Activated CD4-positive, alpha-beta T cell treated with anti-CD3 and anti-CD28 coated beads, Interleukin-10, Interleukin-2, amounts not matched to agents 100 ng/mL and 50 ng/mL, durations not matched to agents 16 hours and 8 hours (primary cell): Measurements from ENCODE around the gene TTC28.

Source experiments
- DNase-seq: peaks from one replicate; pipeline ENCODE4 v3.0.0-alpha.2; 2020

The TTC28 gene

GRCh38 chr22:28031383-28031922 lies 648.2 kb downstream of the TTC28 start:
- DNase-seq = no peak

GRCh38 chr22:28030473-28030872 lies 649.2 kb downstream of the TTC28 start:
- no peak for DNase-seq

DNA sequence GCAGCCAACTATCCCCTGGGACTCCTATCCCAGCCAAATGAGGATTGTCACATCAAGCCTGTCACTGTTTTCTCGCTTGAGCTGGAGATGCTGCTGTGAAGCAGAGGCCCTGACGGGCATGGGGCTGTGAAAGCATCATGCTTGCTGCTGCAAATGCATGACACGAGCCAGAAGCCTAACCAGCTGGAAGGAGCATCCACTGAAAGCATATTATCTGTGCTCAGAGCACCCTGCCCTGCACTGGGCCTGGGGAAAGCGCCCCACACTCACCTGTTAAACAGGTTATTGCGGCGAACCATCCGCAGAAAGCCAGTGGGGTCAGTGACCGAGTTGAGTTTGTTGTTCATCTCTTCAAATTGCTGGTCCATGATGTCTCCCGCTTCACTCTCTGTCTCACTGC lies 649.7 kb downstream of the TTC28 start:
- DNase-seq = no peak

DNA sequence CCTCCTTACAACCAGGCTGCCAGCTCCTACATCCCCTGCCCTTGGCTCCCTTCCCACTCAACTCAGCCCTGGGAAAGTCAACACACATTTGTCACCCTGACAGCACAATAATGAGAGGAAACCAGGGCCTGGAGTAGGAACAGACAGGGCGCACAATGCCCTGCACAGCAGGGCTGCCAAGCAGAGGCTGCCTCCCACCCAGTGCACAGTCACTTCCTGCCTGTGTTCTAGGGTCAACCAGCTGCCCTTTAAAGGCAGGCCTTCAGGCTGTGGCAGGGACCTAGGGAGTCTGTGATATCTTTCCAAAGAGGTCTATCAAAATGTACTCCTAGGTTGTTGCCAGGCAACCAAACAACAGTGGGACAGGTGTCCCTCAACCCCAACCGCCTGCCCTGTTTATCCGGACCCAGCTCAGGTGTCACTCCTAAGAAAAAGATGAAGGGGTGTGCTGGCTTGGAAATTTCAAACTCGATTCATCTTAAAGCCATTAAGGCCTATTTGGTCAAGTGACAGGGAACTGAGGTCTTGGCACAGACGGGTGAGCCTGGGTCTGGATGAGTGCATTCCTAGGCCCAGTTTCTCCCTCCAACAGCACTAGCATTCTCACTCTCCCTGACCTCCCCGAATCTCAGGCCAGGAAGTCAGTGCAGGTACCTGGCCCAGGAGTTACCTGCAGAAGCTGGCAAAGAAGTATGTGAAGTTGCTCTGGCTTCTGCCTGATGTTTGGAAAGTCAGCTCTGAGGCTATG lies 650.3 kb downstream of the TTC28 start:
- no peak for DNase-seq

DNA sequence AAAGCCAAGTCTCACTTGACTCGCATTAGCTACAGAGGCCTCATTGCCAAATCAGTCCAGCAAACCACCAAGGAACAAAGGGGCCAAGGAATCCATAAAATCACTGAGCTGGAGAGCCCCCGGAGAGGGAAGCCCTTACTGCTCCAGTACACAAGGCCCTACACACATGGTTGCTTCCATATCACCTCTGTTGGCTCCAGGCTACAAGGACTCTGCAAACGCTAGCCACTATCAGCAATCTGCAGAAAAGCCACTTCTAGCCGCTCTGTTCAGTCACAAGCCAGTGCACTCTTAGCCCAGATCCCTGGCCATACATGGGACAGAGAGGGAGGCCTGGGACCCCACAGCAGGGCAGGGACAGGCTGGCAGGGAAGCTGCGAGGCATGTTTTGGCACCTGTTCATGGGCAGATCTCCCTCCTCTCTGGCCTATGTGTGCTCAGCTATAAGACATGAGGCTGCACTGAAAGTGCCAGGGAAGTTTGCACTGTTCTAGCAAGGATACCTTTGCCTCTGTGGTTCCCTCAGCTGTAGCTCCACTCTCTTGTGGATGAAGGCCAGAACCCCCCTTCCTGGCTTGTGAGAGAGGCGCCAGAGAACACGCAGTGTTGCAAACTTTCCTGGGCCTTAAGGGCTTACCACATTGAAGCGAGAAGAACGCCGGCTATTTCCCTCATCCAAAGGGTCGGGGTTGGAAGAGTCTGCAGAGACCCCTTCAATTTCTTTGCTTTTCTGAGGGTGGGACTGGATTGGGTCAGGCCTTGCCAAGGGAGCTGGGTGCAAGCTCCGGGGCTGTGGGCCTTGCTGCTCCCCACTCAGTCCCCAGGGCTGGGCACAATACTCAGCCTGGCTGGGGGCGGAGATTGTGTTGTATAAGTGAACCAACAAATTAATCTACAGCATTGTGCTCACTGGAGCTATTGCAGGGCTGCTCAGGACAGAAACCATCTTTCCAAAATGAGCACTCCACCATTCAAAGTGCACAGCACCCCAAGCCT lies 651.9 kb downstream of the TTC28 start:
- no peak for DNase-seq

- no peak for DNase-seq
Measured at GRCh38 chr22:28025866-28026575, 653.6 kb downstream of the TTC28 start.

- no peak for DNase-seq
Measured at GRCh38 chr22:28025333-28025732, 654.3 kb downstream of the TTC28 start.

DNA sequence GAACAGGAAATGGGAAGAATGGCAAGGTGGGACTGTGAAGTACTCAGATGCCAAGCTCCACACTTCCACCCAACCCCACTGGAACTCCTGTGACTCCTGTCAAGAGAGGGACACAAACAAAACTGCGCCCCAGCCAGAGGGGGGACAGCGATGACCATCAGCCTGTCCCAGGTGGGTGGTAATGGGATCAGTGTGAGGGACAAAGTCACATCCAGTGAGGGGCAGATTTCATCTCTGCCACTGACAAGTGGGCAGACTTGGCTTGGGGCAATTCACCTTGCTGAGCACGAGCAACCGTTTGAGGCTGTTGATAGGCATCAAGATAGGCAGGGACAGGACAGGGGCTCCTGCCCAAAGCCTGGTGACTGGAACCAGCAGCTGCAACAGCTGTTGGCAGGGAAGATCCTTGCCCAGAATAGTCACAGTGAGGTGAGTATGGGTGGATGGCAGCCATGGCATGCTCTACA lies 655.2 kb downstream of the TTC28 start:
- DNase-seq = no peak

- no peak for DNase-seq
Measured at GRCh38 chr22:28023774-28024173, 655.9 kb downstream of the TTC28 start.

GRCh38 chr22:28023036-28023435 lies 656.6 kb downstream of the TTC28 start:
- DNase-seq = no peak

- no peak for DNase-seq
Measured at GRCh38 chr22:28021998-28022660, 657.5 kb downstream of the TTC28 start.

DNA sequence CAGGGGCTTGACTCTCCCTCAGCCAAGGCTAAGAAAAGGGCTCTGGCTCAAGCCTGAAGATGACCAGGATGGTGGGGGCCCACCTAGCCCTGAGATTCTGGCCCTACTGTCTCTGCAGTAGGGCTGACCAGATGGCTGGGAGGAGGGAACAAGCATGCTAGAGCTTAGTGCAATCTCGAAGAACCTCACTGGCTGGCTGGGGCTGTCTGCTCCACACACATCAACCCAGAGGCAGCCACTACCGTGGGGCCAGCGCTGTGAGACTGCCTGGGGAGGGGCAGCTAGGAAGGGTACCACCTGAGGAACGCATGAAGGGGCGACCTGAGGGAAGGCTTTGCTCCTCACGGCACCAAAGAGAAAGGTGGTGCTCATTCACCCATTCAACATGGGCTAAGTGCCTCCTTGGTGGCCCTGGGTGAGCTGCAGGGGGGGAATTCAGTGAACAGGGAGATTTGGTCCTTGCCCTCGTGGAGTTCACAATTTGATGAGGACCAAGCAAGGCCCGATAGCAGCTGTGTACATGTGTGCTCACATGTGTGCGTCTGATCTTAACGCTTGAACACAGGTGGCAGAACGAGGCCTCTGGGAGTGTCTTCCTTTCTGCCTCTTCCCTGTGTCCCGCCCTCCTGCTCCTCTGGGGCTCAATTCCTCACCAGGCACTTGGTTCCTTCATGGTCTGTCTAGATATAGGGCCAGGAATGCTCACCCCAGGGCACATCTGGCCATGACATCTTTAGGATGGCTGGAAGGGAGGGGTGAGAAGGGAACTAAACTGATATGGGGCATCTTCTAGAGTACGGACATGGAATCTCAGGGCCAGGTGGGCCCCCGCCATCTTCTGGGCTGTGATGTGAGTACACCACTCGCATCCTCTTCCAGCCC lies 658.3 kb downstream of the TTC28 start:
- DNase-seq = no peak

DNA sequence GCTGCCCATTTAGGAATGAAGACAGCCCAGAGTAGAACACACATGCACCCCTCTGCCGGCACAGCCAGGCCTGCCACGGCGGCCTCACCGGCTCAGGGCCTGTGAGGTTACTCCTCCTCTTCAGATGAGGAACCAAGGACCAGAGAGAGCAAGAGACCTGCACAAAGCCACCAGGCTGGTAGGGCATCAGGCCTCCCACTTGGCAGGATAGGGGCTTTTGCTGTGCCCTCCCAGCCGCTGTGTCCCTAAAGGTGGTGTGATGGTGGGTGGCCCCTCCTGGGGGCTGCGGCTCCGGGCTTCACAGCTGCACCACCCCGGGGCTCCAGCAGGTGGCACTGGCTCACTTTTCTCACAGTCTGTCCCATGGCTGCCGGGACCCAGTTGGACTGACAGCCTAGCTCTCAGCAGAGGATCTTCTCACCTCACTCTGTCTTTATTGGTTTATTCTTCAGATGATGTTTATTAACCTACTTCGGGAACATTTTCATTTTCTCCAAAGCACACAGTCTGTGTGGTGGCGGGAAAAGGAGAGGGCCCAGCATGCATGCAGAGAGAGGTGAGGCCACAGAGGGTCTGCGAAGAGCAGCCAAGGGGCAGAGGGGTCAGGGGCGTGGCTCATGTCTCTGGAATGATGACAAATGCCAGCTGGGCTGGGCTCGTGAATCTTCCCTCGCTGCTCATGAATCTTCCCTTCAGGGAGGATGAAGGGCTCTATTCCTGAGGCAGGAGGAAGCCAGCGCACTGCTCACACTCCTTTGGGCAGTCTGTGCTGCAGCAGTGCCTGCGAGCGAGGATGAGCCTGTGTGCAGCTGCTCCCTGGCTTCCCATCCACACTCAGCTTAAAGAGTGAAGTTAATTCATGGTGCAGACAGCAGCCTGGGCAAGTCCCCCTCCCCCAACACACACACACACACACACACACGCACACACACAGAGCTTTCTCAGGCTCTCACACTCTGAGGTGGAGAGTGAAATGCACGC lies 659.5 kb downstream of the TTC28 start:
- peak; percentile 68 for DNase-seq

DNA sequence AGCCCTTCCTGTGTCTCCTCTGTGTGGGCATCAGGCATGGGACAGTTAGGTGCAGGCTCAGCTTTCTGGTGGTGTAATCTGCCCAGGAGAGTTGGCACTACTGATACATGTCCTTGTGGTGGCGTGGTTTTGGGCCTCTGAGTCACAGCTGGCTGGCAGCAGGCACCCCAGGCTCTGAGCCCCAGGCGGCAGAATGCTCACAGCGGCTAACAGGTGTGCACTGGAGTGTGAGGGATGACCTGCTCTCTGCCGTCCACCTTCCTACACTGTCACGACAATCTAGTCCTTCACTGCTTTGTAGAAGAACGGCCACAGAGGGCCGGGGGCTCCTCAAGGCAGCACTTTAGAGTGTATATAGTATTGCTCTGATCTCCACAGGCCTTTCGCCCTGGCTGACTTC lies 660.3 kb downstream of the TTC28 start:
- peak; percentile 27 for DNase-seq

DNA sequence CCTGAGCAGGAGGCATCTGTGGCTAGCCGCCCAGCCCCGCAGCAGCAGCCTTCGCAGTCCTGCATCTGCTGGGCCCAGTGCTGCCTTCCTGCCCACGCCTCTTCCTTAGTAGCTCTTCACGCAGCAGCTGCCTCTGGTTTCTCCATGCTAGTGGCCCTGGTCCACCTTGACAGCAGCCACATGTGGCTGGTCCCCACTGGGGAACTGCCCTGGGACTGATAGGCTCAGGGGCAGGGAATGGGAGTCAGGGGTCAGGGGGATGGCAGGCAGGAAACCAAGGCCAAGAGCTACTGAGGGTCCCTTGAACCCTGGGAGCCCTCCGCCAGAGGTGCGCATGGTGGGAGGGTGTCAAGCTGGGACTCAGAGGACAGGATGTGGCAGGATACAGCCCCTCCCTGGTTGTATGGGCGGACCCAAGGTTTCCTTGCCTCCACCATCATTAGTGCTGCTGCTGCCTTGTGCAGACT lies 661.1 kb downstream of the TTC28 start:
- DNase-seq = no peak

GRCh38 chr22:28017859-28018258 lies 661.8 kb downstream of the TTC28 start:
- no peak for DNase-seq

DNA sequence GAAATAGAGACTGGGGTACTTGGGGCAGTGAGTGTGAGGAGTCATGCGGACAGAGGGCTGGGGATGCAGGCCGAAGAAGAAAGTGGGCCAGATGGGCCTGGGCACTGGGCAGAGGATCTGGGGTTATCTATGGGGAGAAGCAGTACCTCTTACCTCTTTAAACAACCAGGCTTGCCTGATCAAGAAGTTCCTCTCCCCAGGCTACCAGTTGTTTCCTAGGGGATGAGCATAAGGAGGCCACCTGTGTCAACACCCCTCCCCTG lies 662.2 kb downstream of the TTC28 start:
- DNase-seq = no peak

- no peak for DNase-seq
Measured at GRCh38 chr22:28016781-28017557, 662.7 kb downstream of the TTC28 start.
